Brain pericyte (primary cell): ENCODE measurements around the gene PRAC1.

ENCODE experiments used
- DNase-seq: peaks from one replicate; pipeline ENCODE4 v3.0.0-alpha.2; 2012; ENCODE audit warnings: low read depth, low spot score

The PRAC1 gene

GRCh38 chr17:48747445-48748363, 25.4 kb upstream of the PRAC1 start:
- DNase-seq = no peak

GRCh38 chr17:48746916-48747444, 24.7 kb upstream of the PRAC1 start:
- no peak for DNase-seq

DNA sequence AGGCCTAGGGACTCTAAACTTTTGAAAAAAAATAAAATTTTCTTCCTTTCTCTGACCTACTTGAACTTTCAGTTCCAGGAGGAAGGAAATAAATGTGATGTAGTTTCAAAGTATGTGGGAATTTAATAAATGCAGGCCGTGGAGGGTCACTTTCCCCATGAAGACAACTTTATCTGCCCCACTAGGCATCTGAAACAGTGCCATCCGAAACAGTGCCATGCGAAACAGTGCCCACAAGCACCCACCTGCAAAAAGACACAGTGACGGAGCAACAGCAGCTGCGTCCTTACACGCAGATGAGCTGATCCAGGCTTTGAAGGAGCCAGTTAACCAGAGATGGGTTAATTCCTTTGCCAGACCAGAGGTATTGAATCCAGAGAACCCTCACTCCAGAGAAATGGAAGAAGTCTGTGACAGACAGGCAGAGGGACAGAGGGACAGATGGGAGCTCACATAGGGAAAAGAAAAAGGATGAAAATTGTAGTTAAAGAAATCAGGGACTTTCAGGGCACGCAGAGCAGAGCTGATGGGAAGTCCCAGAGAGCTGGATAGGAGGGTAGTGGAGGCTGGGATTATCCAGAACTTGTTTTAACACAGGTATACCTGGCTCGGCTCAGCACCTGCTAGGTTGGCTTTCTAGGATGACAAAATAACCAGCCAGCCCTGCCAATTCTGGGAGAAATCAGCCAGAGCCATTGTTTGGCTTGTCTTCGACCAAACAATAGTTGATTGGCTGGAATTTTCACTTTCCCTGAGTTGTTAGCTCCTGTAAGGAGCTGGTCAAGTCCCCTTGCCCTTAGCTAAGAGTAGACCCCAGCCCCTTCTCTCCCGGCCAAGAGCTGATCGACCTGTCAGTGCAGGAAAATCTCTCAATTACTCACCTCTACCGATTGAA, 23.3 kb upstream of the PRAC1 start:
- DNase-seq = no peak

- DNase-seq = no peak
Measured at GRCh38 chr17:48740537-48740936, 18.2 kb upstream of the PRAC1 start.

DNA sequence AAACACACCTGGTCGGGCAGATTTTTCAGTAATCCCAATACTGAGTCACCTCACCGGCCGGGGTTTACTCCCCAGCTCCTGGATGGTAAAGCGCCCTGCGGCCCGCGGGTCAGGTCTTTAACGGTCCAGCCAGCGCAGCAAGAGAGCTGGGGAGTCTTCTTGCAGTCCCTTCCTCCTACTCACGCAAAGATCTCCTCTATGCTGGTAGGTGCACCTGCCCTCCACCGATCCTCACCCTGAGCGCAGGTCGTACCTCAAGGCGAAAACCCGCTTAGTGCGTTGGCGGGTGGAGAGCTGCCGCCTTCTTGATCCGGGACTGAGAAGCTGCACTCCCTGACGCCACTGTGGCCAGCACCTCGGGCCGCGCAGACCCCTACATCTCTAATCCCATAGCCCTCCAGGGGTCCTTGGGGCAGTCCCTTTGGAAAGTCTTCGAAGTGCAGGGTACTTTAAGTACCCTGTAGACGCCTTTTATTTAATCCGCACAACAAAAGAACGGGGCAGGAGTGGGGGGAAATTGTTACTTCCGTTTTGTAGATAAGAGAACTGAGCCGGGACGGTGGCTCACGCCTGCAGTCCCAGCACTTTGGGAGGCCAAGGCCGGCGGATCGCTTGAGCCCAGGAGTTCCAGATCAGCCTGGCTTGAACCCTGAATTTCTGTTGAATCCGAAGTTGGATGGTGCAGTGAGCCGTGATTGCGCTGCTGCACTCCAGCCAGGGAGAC, 16.6 kb upstream of the PRAC1 start:
- DNase-seq = no peak

GRCh38 chr17:48738424-48738802, 16.1 kb upstream of the PRAC1 start:
- DNase-seq = no peak

- DNase-seq = no peak
Measured at GRCh38 chr17:48737330-48738043, 15.2 kb upstream of the PRAC1 start.

DNA sequence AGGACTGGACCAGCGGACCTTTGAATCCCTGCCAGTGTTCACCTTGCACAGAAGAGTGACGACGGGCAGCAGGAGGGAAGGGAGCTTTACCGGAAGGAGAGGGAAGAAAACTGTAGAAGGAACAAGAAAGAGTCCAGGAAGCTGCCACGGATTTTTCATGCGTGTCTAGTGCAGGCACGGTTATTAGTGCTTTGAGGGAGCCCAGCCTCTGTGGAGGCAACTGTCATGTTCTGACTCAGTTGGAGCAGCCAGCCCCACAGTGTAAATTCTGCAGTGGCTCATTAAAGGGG, 12.7 kb upstream of the PRAC1 start:
- DNase-seq = no peak

DNA sequence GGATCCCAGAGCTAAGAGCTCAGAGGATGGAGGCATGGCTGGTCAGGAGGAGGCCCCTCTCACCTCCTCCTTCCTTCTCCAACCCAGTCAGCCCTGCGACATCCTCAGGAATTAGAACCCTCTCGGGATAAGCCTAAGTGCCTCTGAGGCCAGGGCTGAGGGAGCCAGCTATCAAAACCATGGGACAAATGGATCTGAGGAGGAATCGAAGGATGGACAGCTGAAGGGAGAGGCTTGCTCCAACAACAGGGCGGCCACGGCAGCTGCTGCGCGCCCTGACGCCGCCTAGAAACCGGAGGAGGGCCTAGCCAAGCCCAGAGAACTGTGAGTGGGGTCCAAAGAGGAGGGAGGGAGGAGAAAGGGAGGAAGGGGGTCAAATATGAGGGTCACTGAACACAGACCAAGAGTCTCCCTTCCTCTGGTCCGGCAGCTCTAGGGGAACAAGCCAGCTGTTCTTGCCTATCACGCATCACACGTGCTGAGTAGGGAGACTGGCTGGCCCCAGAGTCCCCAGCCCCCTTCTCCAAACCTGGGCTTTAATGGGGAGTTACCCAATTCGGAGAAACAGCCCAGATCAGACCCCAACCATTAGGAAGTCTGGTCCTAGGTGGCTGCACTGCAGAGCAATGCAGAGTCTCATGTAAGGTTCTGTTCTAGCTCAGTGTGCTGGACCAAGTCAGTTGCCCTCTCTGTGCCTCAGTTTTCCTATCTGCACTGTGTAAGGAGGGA, 12.2 kb upstream of the PRAC1 start:
- DNase-seq = no peak

DNA sequence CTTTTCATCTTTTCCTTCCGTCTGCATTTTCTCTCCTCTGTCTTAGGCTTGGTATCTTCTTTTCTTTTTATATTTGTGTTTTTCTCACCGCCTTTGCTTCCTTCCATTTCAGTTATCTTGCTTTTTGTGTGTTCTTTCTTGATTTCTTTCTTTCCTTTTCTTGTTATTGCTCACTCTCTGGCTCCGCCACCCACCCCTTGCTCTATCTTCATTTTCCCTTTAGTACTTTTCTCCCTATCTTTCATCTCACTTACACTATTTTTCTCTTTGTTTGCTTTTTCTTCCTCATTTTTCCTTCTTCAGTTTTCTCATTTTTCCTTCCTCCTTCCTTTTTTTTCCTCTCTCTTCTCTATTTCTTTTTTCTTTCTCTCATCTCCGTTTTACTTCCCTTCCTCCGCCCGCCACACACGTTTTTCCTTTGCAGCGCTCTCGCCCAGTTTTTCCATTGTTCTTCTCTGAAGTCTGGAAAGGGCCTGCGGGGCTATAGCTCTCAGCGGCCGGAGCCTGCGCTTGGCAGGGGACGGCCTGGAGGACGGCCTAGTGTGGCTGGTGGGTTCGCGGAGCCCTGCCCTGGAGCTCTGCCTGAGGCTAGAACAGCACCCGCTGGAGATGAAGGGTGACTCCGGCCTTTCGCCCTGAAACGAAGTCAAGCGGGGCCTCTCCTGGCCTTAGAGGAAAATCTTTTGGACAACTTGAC, 11.5 kb upstream of the PRAC1 start:
- no peak for DNase-seq

- no peak for DNase-seq
Measured at GRCh38 chr17:48732688-48733629, 10.6 kb upstream of the PRAC1 start.

GRCh38 chr17:48731355-48731754, 9.0 kb upstream of the PRAC1 start:
- no peak for DNase-seq

DNA sequence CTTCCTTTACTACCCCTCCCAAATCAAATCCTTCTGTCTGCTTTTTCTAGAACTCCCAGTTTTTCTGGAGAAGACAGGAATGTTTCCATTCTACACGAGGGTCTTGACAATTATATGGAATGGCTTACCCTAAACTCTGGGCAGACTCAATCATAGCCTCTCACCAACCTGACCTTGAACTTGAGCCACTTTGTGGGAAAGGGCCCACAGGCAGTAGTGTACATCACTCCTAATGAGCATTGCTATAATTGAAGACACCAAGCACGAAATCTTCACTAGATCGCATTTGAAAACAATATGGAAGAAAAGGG, 7.9 kb upstream of the PRAC1 start:
- DNase-seq = no peak

GRCh38 chr17:48729335-48730239, 7.3 kb upstream of the PRAC1 start:
- no peak for DNase-seq

DNA sequence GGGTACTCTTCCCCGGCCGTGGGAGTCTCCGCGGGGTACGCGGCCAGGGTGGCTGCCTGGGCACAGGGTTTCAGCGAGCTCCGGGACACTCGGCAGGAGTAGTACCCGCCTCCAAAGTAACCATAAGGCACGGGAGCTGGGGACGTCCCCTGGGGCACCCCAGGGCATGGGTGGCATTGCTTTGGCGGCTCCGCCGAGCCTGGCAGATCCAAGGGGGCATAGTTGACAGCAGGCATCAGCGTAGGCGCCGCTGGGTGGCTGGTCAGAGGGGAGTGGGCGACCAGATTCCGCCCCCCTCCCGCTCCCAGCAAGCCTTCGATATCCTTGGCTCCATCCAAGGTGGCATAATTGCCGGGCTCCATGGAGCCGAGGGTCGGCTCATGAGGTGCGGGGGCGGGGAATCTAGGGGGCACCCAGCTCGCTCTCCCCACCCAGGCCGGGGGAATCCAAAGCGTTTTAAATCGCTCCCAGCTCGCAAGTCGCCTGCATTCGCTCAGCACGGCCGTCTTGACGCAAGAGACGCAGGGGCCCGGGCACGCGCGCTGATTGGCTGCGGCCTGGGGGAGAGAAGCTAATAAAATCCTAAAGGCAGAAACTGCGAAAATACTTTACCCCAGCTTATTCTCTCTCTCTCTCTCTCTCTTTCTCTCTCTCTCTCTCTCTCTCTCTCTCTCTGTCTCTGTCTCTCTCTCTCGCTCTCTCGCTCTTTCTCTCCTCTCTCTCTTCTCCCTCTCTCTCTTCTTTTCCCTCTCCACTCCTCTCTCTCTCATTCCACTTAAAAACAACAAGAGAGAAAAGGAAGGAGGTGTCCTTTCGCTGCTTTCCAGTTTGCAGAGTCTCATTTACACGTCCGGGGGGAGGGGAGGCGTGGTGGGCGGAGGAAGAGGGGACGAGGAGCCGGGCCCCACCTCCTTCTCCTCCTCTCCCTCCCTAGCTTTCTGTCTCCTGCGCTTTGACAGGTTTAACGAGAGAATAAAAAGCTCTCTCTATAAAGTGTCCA, 6.2 kb upstream of the PRAC1 start, which contains the start of gene HOXB13:
HOXB13 (minus strand) TSS at position 519 of the 1,000 bp plus-strand sequence; CDS start at position 362, 157 bp downstream.
- no peak for DNase-seq

- no peak for DNase-seq
Measured at GRCh38 chr17:48727415-48728175, 5.3 kb upstream of the PRAC1 start.
